NK-92 (cell line): Measurements from ENCODE around the gene CDK3.
"Not testable (repeated sequence)": the region's sequence is repeated elsewhere in the genome, so short reads cannot be mapped to it uniquely, and the experiment has no call there.

Experiments
- DNase-seq: peaks from one replicate; lab custom pipeline; 2025; ENCODE audit not compliant: unreplicated experiment; lab: John Stamatoyannopoulos, UW

The CDK3 gene

GRCh38 chr17:76036497-76037261, 36.0 kb downstream of the CDK3 start:
- DNase-seq: no peak

DNA sequence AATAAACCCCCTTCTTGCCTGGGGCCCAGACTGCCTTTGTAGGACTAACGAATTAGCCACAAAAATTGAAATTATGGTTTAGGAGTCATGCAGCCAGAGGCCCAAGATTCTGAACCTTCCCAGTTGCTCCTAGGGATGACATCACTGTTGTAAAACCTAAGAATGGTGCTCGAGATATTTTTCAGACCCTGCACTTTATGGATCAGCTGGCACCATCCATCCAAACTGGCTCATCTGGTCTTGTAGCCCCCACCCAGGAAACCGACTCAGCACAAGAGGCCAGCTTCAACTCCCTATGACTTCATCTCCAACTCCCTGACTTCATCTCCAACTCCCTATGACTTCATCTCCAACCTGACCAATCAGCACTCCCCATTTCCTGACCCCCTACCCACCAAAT, 37.4 kb downstream of the CDK3 start:
- no peak for DNase-seq

- DNase-seq: no peak
Observed at GRCh38 chr17:76039121-76039520, 38.5 kb downstream of the CDK3 start.

DNA sequence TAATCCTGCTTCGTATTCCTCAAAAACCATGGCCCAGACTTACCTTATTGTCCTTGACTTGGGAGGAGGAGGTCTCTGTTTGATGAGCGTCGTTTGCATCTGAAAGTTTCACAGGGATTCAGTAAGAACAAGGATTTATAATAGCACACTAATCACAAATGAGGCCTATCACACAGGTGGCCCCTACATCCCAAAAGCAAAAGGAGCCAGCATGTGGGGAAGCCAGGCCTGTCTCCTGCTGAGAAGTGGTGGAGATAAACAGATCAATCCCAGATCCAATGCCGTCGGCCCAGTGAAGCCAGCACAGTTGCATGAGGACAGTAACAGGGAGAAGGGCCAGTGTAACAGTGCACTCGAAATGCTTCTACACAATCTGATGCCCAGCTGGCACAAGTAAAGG, 39.7 kb downstream of the CDK3 start:
- DNase-seq: no peak

DNA sequence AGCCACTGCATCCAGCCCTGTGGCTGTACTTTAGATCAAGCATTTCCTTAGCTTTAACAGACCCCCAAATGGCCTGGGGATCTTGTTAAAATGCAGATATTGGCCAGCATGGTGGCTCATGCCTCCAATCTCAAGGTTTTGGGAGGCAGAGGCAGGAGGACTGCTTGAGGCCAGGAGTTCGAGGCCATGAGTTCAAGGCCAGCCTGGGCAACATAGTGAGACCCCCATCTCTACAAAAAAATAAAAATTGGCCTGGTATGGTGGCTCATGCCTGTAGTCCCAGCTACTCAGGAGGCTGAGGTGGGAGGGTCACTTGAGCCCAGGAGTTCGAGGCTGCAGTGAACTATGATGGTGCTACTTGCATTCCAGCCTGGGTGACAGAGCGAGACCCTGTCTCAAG, 42.2 kb downstream of the CDK3 start:
- DNase-seq: not testable (repeated sequence)

DNA sequence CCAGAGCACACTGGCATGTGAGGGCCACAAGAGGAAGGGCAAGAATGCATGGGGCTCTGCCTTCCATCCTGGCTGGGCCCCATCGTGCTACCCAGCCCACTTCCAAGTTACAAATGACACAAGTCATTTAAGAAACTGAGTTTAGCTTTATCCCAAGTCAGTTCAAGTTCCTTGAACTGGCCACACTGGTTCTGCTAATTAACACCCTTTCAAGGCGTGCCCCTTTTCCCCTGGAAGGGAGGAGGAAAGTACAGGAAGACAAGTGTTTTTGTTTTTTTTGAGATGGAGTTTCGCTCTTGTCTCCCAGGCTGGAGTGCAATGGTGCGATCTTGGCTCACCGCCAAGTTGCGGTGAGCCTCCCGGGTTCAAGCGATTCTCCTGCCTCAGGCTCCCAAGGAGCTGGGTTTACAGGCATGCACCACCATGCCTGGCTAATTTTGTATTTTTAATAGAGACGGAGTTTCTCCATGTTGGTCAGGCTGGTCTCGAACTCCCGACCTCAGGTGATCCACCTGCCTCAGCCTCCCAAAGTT, 43.9 kb downstream of the CDK3 start:
- not testable (repeated sequence) for DNase-seq

- DNase-seq: no peak
Observed at GRCh38 chr17:76046064-76046463, 45.4 kb downstream of the CDK3 start.

DNA sequence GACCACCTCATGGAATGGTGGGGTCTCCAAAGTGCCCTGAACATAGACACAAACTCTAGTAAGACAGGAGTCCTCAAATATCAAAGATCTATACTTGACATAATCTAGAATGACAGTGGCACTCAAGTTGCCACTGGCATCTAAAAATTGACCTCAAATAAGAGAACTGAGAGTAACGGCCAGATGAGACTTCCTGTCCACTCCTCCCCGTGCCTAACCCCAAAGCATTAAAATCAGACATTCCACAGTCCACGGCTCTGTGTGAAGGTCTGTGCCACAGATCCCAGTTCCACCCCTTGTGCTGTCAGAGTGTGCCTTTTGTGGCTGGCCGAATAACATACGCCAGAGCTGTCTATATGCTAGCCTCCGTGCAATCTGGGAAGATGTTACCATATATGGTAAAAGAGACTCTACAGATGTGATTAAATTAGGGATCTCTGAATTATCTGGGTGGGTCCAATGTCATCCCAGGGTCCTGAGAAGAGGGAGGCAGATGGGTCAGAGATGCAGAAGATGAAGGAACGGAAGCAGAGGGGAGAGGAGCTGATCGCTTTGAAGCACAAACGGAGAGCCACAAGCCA, 47.5 kb downstream of the CDK3 start:
- no peak for DNase-seq

- no peak for DNase-seq
Observed at GRCh38 chr17:76048711-76049110, 48.1 kb downstream of the CDK3 start.

DNA sequence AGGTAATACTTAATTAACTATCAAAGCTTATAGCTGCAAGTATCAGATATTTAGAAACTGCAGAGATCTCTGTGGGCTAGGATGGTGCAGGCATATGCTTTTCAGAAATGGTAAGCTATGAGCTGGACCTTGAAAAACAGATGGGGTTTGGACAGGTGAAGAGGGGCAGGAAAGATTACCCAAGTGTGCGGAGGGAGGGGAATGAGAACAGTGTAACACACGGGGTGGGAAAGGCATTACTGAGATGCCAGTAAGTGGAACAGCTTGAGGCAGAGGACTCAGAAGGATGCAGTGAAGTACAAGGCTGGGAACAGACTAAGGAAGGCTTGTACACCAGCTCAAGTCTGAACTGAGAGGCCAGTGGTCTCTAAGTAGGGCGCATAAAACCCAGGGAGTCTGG, 48.6 kb downstream of the CDK3 start:
- no peak for DNase-seq

DNA sequence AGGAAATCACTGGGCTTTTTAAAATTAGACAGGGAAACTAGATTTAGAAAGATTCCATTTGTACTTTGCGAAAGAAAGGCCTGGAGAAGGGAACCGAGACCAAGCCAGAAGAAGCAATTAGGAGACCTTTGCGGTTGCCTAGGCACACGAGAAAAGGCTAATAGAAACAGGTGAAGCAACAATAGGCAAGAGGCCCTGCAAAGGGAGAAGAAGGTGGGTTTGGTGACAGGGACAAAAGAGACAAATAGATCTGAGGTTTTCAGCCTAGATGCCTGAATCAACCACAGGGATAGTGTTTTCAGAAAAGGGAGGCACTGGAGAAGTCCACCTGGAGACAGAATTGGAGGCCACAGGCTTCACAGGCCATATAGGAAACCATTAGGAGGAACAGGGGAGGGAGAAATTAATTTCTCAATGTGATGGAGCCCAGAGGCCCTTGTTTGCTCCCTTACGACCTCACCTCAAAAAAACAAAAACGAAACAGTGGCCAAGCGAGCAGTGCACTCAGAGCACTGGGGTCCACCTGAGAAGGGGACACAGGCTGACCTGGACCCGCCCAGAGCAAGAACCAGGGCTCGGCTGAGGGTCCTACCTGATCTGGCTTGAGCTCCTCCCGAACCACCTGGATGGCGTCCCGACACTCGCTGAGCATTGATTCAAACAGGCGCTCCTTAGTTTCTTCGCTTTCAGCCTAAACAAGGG, 49.3 kb downstream of the CDK3 start:
- DNase-seq: no peak

DNA sequence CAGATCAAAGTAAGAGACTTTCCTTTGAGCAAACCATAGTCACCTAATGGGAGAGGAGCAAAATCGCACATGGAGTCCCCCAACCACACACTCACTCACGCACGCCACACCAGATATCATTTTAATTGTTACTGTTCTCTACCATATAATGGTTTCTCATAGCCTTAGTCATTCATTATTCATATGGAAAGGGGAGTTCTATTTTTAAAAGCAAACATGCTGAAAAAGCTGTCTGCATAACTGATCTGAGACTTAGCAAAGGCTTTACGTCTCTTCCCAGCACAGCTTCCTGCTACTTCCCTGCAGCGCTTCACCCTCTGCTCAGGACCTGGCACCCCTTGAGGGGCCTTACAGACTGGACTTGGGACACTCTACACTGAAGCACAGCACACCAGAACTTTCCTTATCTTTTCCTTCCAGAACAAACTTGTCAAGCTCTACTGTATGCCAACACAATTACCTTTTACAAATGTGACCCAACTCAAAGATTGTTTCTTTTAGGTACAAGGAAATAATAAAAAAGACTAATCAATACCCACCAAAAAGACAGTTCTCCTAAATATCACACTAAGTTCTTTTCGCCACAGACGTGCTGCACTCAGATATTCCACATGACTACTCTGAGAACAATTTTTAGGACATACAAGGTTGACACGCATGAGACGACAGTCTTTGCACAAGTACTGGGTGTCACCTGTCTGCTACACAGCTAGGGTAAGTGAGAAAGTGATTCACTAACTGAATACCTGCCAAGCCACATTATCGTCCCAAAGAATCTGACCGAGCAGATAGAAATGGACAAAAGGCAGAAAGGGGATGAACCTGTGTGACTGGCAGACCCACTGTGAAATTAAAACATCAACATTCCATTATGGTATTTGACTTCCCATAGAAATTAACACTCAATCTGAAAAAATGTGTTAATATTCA, 50.1 kb downstream of the CDK3 start:
- no peak for DNase-seq

DNA sequence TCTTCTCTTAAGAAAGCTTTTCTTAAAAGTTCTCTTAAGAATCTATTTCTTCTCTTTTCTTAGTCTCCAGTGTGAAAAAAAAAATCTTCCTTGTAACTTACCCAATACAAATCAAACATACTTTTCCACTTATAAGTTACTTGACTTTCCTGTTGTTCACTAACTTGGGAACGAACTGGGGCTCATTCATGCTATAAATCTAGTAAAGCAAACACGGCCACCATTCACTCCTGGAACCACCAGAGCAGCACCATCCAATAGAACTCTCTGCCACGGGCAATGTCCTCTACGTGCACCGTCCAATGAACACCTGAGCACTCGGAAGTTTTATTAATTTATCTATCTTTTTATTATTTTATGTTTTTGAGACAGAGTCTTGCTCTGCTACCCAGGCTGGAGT, 50.9 kb downstream of the CDK3 start:
- no peak for DNase-seq

- no peak for DNase-seq
Observed at GRCh38 chr17:76053246-76054111, 52.8 kb downstream of the CDK3 start.

DNA sequence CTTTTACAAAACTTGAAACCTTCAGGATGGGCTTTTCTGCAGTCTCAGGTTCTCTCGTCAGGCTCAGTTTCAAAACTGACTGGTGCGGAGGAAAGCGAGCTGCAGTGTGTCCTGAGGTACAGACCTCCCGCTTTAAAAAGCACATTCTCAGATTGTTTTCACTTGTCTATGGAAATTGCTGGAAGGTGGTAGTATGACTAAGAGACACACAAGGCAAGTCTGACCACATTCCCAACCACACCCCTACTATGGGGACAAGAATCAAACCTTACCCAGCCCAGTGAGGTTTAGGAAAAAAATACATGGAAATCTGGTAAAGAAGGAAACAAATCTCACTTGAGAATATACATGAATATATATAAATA, 53.4 kb downstream of the CDK3 start:
- no peak for DNase-seq
